Neural progenitor cell (in vitro differentiated cells): ENCODE data around the gene ZKSCAN5. TPM values are rescaled to one million over a fixed set of nuclear protein-coding genes. Genes with fewer than 3 reads are reported as not detected.

Experiments used
- DNase-seq: peaks from one replicate; pipeline ENCODE4 v3.0.0-alpha.2; 2016; ENCODE audit warnings: low spot score
- H2AFZ ChIP-seq: fragments of 200-600 bp; sonication (generic); replicated peaks from 2 replicates; pipeline ENCODE4 v1.6.1; 2016; ENCODE audit warnings: antibody characterized with exemption
- H3F3A ChIP-seq: fragments of 200-600 bp; sonication (generic); 2 replicates; pipeline ENCODE4 v1.6.1; 2016; ENCODE audit warnings: antibody characterized with exemption, low read depth
- H3K27ac ChIP-seq: fragments of 200-600 bp; sonication (generic); 2 replicates; pipeline ENCODE4 v1.5.1; 2016; ENCODE audit warnings: mild to moderate bottlenecking
- H3K27me3 ChIP-seq: fragments of 200-600 bp; sonication (generic); 2 replicates; pipeline ENCODE4 v1.6.1; 2016; ENCODE audit warnings: mild to moderate bottlenecking, moderate library complexity
- H3K36me3 ChIP-seq: fragments of 200-600 bp; sonication (generic); 2 replicates; pipeline ENCODE4 v1.5.1; 2016
- H3K4me1 ChIP-seq: fragments of 200-600 bp; sonication (generic); 2 replicates; pipeline ENCODE4 v1.6.1; 2016; ENCODE audit warnings: mixed run types
- H3K4me2 ChIP-seq: fragments of 200-600 bp; sonication (generic); 2 replicates; pipeline ENCODE4 v1.6.1; 2016
- H3K4me3 ChIP-seq: fragments of 200-600 bp; sonication (generic); 2 replicates; pipeline ENCODE4 v1.5.1; 2016
- H3K79me2 ChIP-seq: fragments of 200-600 bp; sonication (generic); 2 replicates; pipeline ENCODE4 v1.6.1; 2016; ENCODE audit warnings: low read depth
- H3K9ac ChIP-seq: fragments of 200-600 bp; sonication (generic); 2 replicates; pipeline ENCODE4 v1.6.1; 2016
- H3K9me3 ChIP-seq: fragments of 200-600 bp; sonication (generic); 2 replicates; pipeline ENCODE4 v1.5.1; 2016; ENCODE audit warnings: low read depth
- H4K20me1 ChIP-seq: fragments of 200-600 bp; sonication (generic); 2 replicates; pipeline ENCODE4 v1.6.1; 2016; ENCODE audit warnings: low read depth
- H3K27ac Mint-ChIP-seq: 3 replicates; pipeline ENCODE4 v1.8.0; 2021; ENCODE audit warnings: mixed read lengths
- H3K27me3 Mint-ChIP-seq: 2 replicates; pipeline ENCODE4 v1.8.0; 2022; ENCODE audit warnings: low read depth, mild to moderate bottlenecking, inconsistent platforms, moderate library complexity, mixed read lengths; ENCODE audit not compliant: insufficient read depth
- H3K36me3 Mint-ChIP-seq: 3 replicates; pipeline ENCODE4 v1.8.0; 2021; ENCODE audit warnings: mixed read lengths
- H3K4me1 Mint-ChIP-seq: 3 replicates; pipeline ENCODE4 v1.8.0; 2021; ENCODE audit warnings: mixed read lengths
- H3K4me3 Mint-ChIP-seq: 3 replicates; pipeline ENCODE4 v1.8.0; 2021; ENCODE audit warnings: mild to moderate bottlenecking, moderate library complexity, mixed read lengths
- H3K9me3 Mint-ChIP-seq: 3 replicates; pipeline ENCODE4 v1.8.0; 2020; ENCODE audit warnings: mixed read lengths
- EZH2 ChIP-seq: fragments of 200-600 bp; sonication (generic); IDR thresholded peaks from 2 replicates; pipeline ENCODE4 v1.6.1; 2017; ENCODE audit warnings: antibody characterized with exemption, mild to moderate bottlenecking, moderate library complexity
- EZH2phosphoT487 ChIP-seq: fragments of 200-600 bp; sonication (generic); IDR thresholded peaks from 2 replicates; pipeline ENCODE4 v1.6.1; 2017; ENCODE audit warnings: antibody characterized with exemption
- total RNA-seq: library from RNA; depleted of rRNA; stranded (reverse); fragments of >200 nt; gene quantifications from 2 replicates; pipeline ENCODE4 v1.2.3, GENCODE V29; 2015; ENCODE audit warnings: low replicate concordance
- TF ChIP-seq, protein P1 (sequence below): fragments of 200-600 bp; sonication (generic); IDR thresholded peaks from 2 replicates; pipeline ENCODE4 v1.5.1; 2017; ENCODE audit warnings: antibody characterized with exemption, mild to moderate bottlenecking

ZKSCAN5 gene
- total RNA-seq, 1 donor from 2014 or later, result 23.3 TPM

DNA sequence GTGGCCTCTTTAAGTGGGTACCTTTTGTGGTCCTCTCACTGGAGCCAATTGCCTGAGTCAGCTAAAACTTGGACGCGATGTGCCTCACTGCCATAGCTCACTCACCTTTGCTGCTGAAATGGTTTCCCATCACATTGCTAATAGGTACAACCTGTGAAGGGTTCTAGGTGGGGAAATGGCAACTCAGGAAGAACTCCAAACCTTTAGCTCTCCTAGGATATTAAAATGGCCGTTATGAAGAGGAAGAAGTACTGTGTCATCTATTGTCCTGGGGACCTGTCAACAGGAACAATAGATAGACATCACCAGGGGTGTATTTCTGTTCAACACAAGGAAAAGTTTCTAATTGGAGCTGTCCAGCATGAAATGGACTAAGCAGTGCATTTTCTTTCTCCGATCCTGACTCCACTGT lies 52.7 kb downstream of the ZKSCAN5 start:
- H3K4me3 Mint-ChIP-seq, result peak overlapping the region; percentile 95
- Histone ChIP-seq H4K20me1 (peaks cover 15% of the 10 kb centered on the region), H3K4me3 (peak overlapping the region; percentile 95), H3K27ac (no peak overlapping the region), H3K4me1 (peaks cover 14% of the 10 kb centered on the region), H3K9me3 (no peaks in the 10 kb centered on the region), H3K4me2 (peak overlapping the region; percentile 82), H3F3A (peaks cover 16% of the 10 kb centered on the region), H2AFZ (no peak overlapping the region), H3K36me3 (no peaks in the 10 kb centered on the region), H3K79me2 (peaks cover 59% of the 10 kb centered on the region), H3K9ac (peak overlapping the region; percentile 99), H3K27me3 (no peaks in the 10 kb centered on the region)
- H3K27me3 Mint-ChIP-seq, result peaks cover 3% of the 10 kb centered on the region
- peak; percentile 16 for DNase-seq
- H3K27ac Mint-ChIP-seq, result peak overlapping the region; percentile 62
- H3K9me3 Mint-ChIP-seq, result no peaks in the 10 kb centered on the region
- TF ChIP-seq, protein P1, sequence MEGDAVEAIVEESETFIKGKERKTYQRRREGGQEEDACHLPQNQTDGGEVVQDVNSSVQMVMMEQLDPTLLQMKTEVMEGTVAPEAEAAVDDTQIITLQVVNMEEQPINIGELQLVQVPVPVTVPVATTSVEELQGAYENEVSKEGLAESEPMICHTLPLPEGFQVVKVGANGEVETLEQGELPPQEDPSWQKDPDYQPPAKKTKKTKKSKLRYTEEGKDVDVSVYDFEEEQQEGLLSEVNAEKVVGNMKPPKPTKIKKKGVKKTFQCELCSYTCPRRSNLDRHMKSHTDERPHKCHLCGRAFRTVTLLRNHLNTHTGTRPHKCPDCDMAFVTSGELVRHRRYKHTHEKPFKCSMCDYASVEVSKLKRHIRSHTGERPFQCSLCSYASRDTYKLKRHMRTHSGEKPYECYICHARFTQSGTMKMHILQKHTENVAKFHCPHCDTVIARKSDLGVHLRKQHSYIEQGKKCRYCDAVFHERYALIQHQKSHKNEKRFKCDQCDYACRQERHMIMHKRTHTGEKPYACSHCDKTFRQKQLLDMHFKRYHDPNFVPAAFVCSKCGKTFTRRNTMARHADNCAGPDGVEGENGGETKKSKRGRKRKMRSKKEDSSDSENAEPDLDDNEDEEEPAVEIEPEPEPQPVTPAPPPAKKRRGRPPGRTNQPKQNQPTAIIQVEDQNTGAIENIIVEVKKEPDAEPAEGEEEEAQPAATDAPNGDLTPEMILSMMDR, result no peak
- peaks cover 25% of the 10 kb centered on the region for H3K36me3 Mint-ChIP-seq
- peaks cover 10% of the 10 kb centered on the region for H3K4me1 Mint-ChIP-seq

DNA sequence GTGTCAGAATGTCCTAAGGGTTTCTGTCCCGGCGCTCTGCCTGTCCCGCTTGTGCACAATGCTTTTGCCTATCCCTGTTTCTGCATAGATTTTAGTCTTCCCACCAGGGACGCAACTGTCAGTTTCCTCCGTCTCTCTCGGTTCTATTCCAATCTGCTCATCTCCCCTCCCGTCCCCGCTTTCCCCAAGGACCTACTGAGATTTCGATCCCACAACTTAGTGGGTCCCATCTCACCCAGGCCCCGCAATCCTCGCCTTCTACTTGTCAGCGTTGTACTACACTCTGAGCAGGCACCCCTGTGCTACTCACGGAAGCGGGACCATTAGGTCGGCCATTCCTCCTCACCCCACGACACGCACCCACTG lies 53.5 kb downstream of the ZKSCAN5 start:
- Histone ChIP-seq H3K9me3 (no peaks in the 10 kb centered on the region), H3K79me2 (peaks cover 64% of the 10 kb centered on the region), H2AFZ (peak overlapping the region; percentile 91), H4K20me1 (peaks cover 15% of the 10 kb centered on the region), H3K27ac (peak overlapping the region; percentile 93), H3K4me1 (peaks cover 14% of the 10 kb centered on the region), H3K27me3 (no peaks in the 10 kb centered on the region), H3K4me2 (peak overlapping the region; percentile 82), H3K4me3 (peak overlapping the region; percentile 95), H3K36me3 (no peaks in the 10 kb centered on the region), H3F3A (peaks cover 16% of the 10 kb centered on the region), H3K9ac (peak overlapping the region; percentile 99)
- Mint-ChIP-seq H3K4me1 (peaks cover 14% of the 10 kb centered on the region), H3K27ac (peak overlapping the region; percentile 97), H3K36me3 (peaks cover 32% of the 10 kb centered on the region), H3K4me3 (peak overlapping the region; percentile 95), H3K9me3 (no peaks in the 10 kb centered on the region), H3K27me3 (peaks cover 3% of the 10 kb centered on the region)
- TF ChIP-seq, protein P1, result no peak
- TF ChIP-seq EZH2phosphoT487, result no peak
- no peak for TF ChIP-seq EZH2
- no peak for DNase-seq

DNA sequence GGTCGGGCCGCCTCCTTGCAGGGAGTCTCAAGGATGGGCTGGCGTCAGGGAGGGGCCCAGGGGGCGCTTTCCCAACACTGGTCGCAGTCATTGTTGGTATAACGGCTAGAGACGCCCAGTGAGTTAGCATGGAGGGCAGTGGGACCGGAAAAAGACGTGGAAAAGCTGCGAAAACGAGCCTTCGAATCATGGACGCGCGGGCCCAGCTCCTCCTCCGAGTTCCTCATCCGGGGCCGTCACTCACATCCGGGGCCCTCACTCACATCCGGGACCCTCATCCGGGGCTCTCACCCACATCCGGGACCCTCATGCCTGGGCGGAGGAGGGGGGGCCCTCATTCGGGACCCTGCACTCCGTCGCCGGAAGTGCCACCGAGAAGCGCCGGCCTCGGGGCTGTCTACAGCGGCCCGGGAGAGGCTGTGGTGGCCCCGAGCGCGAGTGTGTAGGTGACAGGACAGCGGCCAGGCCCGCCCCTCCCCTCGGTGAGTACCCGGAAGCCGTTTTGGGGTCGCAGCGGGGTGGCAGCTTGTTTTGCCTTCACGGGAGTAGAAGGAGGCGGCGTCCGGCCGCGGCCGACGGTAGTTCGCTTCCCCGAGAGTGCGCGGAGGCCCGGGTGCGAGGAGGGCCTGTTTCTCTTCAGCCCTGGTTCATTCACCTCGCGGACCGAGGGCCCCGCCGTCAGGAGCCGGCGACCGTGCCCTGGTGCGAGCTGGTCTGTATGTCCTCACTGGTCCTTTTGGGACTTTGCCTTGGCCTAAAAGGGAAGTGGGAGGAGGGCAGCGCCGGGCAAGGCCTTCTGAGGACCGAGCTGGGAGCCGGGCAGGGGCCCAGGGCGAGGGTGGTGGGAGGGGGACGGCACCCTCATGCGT lies 54.1 kb downstream of the ZKSCAN5 start, which contains the start of gene ZNF655:
Gene ZNF655, plus strand, starts transcription at position 337 of the 869 bp plus-strand sequence. CDS start 1,918 bp downstream, outside the sequence.
- Histone ChIP-seq H2AFZ (peak within 1 kb of the TSS; percentile 91), H3K27ac (peak within 1 kb of the TSS; percentile 93), H3K27me3 (no peaks in the 10 kb centered on the region), H3K9ac (peak within 1 kb of the TSS; percentile 99), H3K4me2 (peak within 1 kb of the TSS; percentile 82), H3K79me2 (peaks cover 64% of the 10 kb centered on the region), H3K4me1 (peaks cover 14% of the 10 kb centered on the region), H3K4me3 (peak within 1 kb of the TSS; percentile 95), H3K9me3 (no peaks in the 10 kb centered on the region), H4K20me1 (peaks cover 15% of the 10 kb centered on the region), H3F3A (peaks cover 11% of the 10 kb centered on the region), H3K36me3 (no peaks in the 10 kb centered on the region)
- H3K4me1 Mint-ChIP-seq, result peaks cover 15% of the 10 kb centered on the region
- peak within 1 kb of the TSS; percentile 95 for H3K4me3 Mint-ChIP-seq
- H3K27me3 Mint-ChIP-seq, result peaks cover 3% of the 10 kb centered on the region
- TF ChIP-seq EZH2, result no peak
- TF ChIP-seq, protein P1, result no peak
- no peak for TF ChIP-seq EZH2phosphoT487
- peaks cover 34% of the 10 kb centered on the region for H3K36me3 Mint-ChIP-seq
- peak; percentile 96 for DNase-seq
- H3K9me3 Mint-ChIP-seq, result no peaks in the 10 kb centered on the region
- H3K27ac Mint-ChIP-seq, result peak within 1 kb of the TSS; percentile 97
